Measurements from ENCODE around the gene MYO15B.

The MYO15B gene

GRCh38 chr17:75570034-75570676, 17.4 kb upstream of the MYO15B start:
- POLR2A ChIA-PET = no interaction called here
- no peak for TF ChIP-seq CTCF (IDR thresholded peaks at IDR 0.05; ENCODE audit: insufficient read depth, low read length, missing control alignments)
- H3K4me3 ChIP-seq (ENCODE audit: low read depth, low read length) = no peak overlapping the region
- CTCF ChIA-PET = interaction anchor here (1.5 kb wide), 1 partner anchor 32 kb away, joined by 5 read pairs; no protein-coding TSS in a partner anchor
- DNase-seq (ENCODE audit: low read depth, low spot score) = no peak

GRCh38 chr17:75570772-75571171, 16.8 kb upstream of the MYO15B start:
- TF ChIP-seq CTCF (IDR thresholded peaks at IDR 0.05; ENCODE audit: insufficient read depth, low read length, missing control alignments) = no peak
- POLR2A ChIA-PET = interaction anchor here (0.6 kb wide), 1 partner anchor 36 kb away, joined by 3 read pairs; no protein-coding TSS in a partner anchor
- no peak overlapping the region for H3K4me3 ChIP-seq (ENCODE audit: low read depth, low read length)
- no peak for DNase-seq (ENCODE audit: low read depth, low spot score)
- CTCF ChIA-PET = interaction anchor here (0.9 to 1.5 kb wide), 3 partner anchors 18 to 63 kb away, joined by 3 to 5 read pairs (median 4); partner anchors contain the start of gene SMIM5

GRCh38 chr17:75571197-75571884, 16.3 kb upstream of the MYO15B start:
- ChIA-PET POLR2A (interaction anchor here (0.6 kb wide), 1 partner anchor 36 kb away, joined by 3 read pairs; no protein-coding TSS in a partner anchor), CTCF (interaction anchor here (0.9 to 1.5 kb wide), 3 partner anchors 17 to 62 kb away, joined by 3 to 5 read pairs (median 4); partner anchors contain the start of gene SMIM5)
- H3K4me3 ChIP-seq (ENCODE audit: low read depth, low read length) = no peak overlapping the region
- no peak for DNase-seq (ENCODE audit: low read depth, low spot score)
- no peak for TF ChIP-seq CTCF (IDR thresholded peaks at IDR 0.05; ENCODE audit: insufficient read depth, low read length, missing control alignments)

- CTCF ChIA-PET = interaction anchor here (1.1 to 1.5 kb wide), 2 partner anchors 16 to 30 kb away, joined by 3 to 5 read pairs; no protein-coding TSS in a partner anchor
- DNase-seq (ENCODE audit: low read depth, low spot score) = no peak
- no peak for TF ChIP-seq CTCF (IDR thresholded peaks at IDR 0.05; ENCODE audit: insufficient read depth, low read length, missing control alignments)
Observed at GRCh38 chr17:75571885-75572215, 15.8 kb upstream of the MYO15B start.

GRCh38 chr17:75572713-75573539, 14.7 kb upstream of the MYO15B start:
- ChIA-PET CTCF (no interaction called here), POLR2A (no interaction called here)
- no peak for TF ChIP-seq CTCF (IDR thresholded peaks at IDR 0.05; ENCODE audit: insufficient read depth, low read length, missing control alignments)
- no peak overlapping the region for H3K4me3 ChIP-seq (ENCODE audit: low read depth, low read length)
- no peak for DNase-seq (ENCODE audit: low read depth, low spot score)

More at GRCh38 chr17:75571885-75572215, 15.8 kb upstream of the MYO15B start:
- POLR2A ChIA-PET = no interaction called here
- H3K4me3 ChIP-seq (ENCODE audit: low read depth, low read length) = no peak overlapping the region
